ENCODE results near the gene TREML2. TPM values are rescaled to one million over a fixed set of nuclear protein-coding genes. Genes with fewer than 3 reads are reported as not detected.

TREML2 gene
- total and polyA plus RNA-seq, 9 of the 15 experiments (the other 6 are each of a cell fraction or from before 2014, with no cell fraction given): 0.20 to 2.9 (median 1.4) TPM

DNA sequence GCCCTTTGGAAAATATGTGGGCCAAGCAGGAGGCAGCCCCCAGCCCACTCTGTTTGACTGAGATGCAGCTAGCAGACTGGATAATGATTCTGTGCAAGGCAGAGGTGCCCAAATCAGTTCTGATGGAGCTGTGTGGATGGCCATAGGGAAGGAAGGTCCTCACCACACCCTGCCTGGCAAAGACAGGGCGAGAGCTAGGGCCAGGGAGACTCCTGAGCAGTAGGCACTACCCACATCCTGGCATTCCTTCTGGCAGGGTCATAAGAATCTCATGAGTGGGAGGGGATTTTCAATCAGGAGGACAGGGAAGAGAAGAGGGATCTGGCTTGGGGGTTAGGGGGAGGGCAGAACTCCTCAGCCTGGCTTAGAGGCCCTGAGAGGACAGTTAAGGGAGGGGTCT, 19.4 kb downstream of the TREML2 start:
- Histone ChIP-seq H3K27me3 (ENCODE audit: control insufficient read depth in 2 of 2, insufficient read depth in 2 of 2, low read length in 2 of 2) (peaks cover 4 to 25% of the 10 kb centered on the region in 2 experiments; a peak in 4 of 5 replicates), H2AFZ (ENCODE audit: low read depth, low read length) (no peak overlapping the region), H3K9me3 (replicated peaks; ENCODE audit: control insufficient read depth, insufficient read depth, low read depth, low read length) (no peaks in the 10 kb centered on the region), H3K79me2 (ENCODE audit: control insufficient read depth, insufficient read depth, low read length) (no peaks in the 10 kb centered on the region), H3K9me1 (ENCODE audit: control insufficient read depth, insufficient read depth, low read length) (no peaks in the 10 kb centered on the region), H3K4me1 (replicated peaks in 1 of 2; ENCODE audit: control insufficient read depth in 2 of 2, insufficient read depth in 2 of 2, low read length in 2 of 2) (peaks cover 0 to 4% of the 10 kb centered on the region in 2 experiments; a peak in 3 of 5 replicates), H3K36me3 (ENCODE audit: control insufficient read depth, insufficient read depth, low read length) (no peaks in the 10 kb centered on the region), H3K4me3 (no peak overlapping the region), H3K4me2 (ENCODE audit: insufficient read depth, low read length) (no peak overlapping the region), H4K20me1 (replicated peaks; ENCODE audit: control insufficient read depth, insufficient read depth, low read length) (no peaks in the 10 kb centered on the region; the same call in 1 of the 2 replicates), H3K27ac (ENCODE audit: extremely low read depth, low read depth, low read length) (no peak overlapping the region), H3K9ac (ENCODE audit: insufficient read depth in 1 of 2, low read depth in 2 of 2, low read length in 2 of 2) (no peak overlapping the region)
- WGBS (ENCODE audit: insufficient coverage, low coverage, missing lambda C conversion rate): 6% methylated on average over 1 of the region's 1 CpG
- FAIRE-seq (no peak), DNase-seq (ENCODE audit: extremely low read depth in 1 of 4, low spot score in 3 of 4) (no peak), ATAC-seq (no peak)
- intact Hi-C loops (cut with micrococcal nuclease): loop anchor here (5.0 kb wide), 1 partner anchor 89 kb away; no protein-coding TSS in a partner anchor
- no TSS peak for BruUV-seq (replicated peaks)
- in situ Hi-C loops (cut with MboI): no loop called here
- POLR2A ChIA-PET: interaction anchor here (1.1 to 1.7 kb wide), 3 partner anchors 15 to 17 kb away, joined by 3 to 9 read pairs (median 3); no protein-coding TSS in a partner anchor
- TF ChIP-seq, protein P1, sequence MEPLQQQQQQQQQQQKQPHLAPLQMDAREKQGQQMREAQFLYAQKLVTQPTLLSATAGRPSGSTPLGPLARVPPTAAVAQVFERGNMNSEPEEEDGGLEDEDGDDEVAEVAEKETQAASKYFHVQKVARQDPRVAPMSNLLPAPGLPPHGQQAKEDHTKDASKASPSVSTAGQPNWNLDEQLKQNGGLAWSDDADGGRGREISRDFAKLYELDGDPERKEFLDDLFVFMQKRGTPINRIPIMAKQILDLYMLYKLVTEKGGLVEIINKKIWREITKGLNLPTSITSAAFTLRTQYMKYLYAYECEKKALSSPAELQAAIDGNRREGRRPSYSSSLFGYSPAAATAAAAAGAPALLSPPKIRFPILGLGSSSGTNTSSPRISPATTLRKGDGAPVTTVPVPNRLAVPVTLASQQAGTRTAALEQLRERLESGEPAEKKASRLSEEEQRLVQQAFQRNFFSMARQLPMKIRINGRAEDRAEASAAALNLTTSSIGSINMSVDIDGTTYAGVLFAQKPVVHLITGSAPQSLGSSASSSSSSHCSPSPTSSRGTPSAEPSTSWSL (CRISPR knock-in tag; IDR thresholded peaks at IDR 0.05; ENCODE audit: borderline replicate concordance): no peak
- TF ChIP-seq, protein P2, sequence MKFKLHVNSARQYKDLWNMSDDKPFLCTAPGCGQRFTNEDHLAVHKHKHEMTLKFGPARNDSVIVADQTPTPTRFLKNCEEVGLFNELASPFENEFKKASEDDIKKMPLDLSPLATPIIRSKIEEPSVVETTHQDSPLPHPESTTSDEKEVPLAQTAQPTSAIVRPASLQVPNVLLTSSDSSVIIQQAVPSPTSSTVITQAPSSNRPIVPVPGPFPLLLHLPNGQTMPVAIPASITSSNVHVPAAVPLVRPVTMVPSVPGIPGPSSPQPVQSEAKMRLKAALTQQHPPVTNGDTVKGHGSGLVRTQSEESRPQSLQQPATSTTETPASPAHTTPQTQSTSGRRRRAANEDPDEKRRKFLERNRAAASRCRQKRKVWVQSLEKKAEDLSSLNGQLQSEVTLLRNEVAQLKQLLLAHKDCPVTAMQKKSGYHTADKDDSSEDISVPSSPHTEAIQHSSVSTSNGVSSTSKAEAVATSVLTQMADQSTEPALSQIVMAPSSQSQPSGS (CRISPR knock-in tag; IDR thresholded peaks at IDR 0.05): no peak
- TF ChIP-seq, protein P3, sequence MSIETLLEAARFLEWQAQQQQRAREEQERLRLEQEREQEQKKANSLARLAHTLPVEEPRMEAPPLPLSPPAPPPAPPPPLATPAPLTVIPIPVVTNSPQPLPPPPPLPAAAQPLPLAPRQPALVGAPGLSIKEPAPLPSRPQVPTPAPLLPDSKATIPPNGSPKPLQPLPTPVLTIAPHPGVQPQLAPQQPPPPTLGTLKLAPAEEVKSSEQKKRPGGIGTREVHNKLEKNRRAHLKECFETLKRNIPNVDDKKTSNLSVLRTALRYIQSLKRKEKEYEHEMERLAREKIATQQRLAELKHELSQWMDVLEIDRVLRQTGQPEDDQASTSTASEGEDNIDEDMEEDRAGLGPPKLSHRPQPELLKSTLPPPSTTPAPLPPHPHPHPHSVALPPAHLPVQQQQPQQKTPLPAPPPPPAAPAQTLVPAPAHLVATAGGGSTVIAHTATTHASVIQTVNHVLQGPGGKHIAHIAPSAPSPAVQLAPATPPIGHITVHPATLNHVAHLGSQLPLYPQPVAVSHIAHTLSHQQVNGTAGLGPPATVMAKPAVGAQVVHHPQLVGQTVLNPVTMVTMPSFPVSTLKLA (conservative IDR thresholded peaks at IDR 0.05): no peak
- TF ChIP-seq ERF (CRISPR knock-in tag; IDR thresholded peaks at IDR 0.05) (no peak), ZFP36 (IDR thresholded peaks at IDR 0.05; ENCODE audit: low read depth, low read length, partially characterized antibody) (no peak), ZNF707 (CRISPR knock-in tag; conservative IDR thresholded peaks at IDR 0.05) (no peak), ETV6 (IDR thresholded peaks at IDR 0.05; ENCODE audit: borderline replicate concordance in 1 of 2, low read depth in 2 of 2, low read length in 1 of 2) (no peak), ETV6 (CRISPR knock-in tag; IDR thresholded peaks at IDR 0.05; ENCODE audit: borderline replicate concordance) (no peak), ZNF696 (CRISPR knock-in tag; conservative IDR thresholded peaks at IDR 0.05) (no peak), ZNF134 (CRISPR knock-in tag; conservative IDR thresholded peaks at IDR 0.05) (no peak), SPI1 (IDR thresholded peaks at IDR 0.05; ENCODE audit: borderline replicate concordance, low read depth, low read length) (no peak), MAFK (IDR thresholded peaks at IDR 0.05; ENCODE audit: low read length) (no peak), ZNF561 (CRISPR knock-in tag; conservative IDR thresholded peaks at IDR 0.05) (no peak), PCBP1 (IDR thresholded peaks at IDR 0.05; ENCODE audit: low read depth, low read length, poor library complexity, severe bottlenecking) (no peak), U2AF2 (optimal IDR thresholded peaks at IDR 0.05; ENCODE audit: low read depth, low read length) (no peak)
- TF ChIP-seq, protein P4, sequence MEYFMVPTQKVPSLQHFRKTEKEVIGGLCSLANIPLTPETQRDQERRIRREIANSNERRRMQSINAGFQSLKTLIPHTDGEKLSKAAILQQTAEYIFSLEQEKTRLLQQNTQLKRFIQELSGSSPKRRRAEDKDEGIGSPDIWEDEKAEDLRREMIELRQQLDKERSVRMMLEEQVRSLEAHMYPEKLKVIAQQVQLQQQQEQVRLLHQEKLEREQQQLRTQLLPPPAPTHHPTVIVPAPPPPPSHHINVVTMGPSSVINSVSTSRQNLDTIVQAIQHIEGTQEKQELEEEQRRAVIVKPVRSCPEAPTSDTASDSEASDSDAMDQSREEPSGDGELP (CRISPR knock-in tag; IDR thresholded peaks at IDR 0.05; ENCODE audit: borderline replicate concordance): no peak
- CTCF ChIA-PET (ENCODE audit: low intra/inter-chr PET ratio): interaction anchor here (0.6 to 1.6 kb wide), 2 partner anchors 10 to 221 kb away, joined by 3 to 4 read pairs; no protein-coding TSS in a partner anchor

Data from K562 (cell line).